Stimulated activated naive CD8-positive, alpha-beta T cell treated with anti-CD3 and anti-CD28 coated beads, Interleukin-15, Interleukin-2, amounts not matched to agents 100 ng/mL and 50 ng/mL, for 24 hours (primary cell): ENCODE data around the gene ST3GAL4.

ENCODE experiments used
- H3K27ac Mint-ChIP-seq: one replicate; pipeline ENCODE4 v1.8.0; 2021; ENCODE audit warnings: mild to moderate bottlenecking, mixed read lengths
- H3K27me3 Mint-ChIP-seq: one replicate; pipeline ENCODE4 v1.8.0; 2021; ENCODE audit warnings: mixed read lengths
- H3K36me3 Mint-ChIP-seq: one replicate; pipeline ENCODE4 v1.8.0; 2021; ENCODE audit warnings: low read depth, mixed read lengths
- H3K4me1 Mint-ChIP-seq: one replicate; pipeline ENCODE4 v1.8.0; 2021; ENCODE audit warnings: low read depth, mixed read lengths
- H3K4me3 Mint-ChIP-seq: one replicate; pipeline ENCODE4 v1.8.0; 2021; ENCODE audit warnings: mild to moderate bottlenecking, mixed read lengths
- H3K9me3 Mint-ChIP-seq: one replicate; pipeline ENCODE4 v1.8.0; 2021; ENCODE audit warnings: mixed read lengths

Gene ST3GAL4

DNA sequence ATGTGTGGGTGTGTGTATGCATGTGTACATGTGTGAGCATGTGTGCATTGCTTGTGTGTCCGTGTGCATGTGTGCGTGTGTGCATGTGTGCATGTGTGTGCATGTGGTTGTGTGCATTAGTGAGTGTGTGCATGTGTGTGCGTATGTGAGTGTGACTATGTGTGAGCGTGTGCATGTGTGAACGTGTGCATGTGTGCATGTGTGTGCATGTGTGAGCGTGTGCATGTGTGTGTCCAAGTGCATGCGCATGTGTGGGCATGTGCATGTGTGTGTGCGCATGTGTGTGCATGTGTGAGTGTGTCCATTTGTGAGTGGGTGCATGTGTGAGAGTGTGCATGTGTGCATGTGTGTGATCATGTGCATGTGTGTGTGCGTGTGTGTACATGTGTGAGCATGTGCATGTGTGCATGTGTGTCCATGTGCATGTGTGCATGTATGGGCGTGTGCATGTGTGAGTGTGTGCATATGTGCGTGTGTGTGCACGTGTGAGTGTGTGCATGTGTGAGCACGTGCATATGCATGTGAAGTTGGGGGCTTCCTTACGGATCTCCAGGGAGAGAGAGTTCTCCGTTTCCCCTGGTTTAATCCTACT is 95.8 kb downstream of the ST3GAL4 start:
- H3K9me3 Mint-ChIP-seq: peaks cover 14% of the 10 kb centered on the region
- H3K4me3 Mint-ChIP-seq: no peak overlapping the region
- H3K36me3 Mint-ChIP-seq: no peaks in the 10 kb centered on the region
- H3K27me3 Mint-ChIP-seq: no peaks in the 10 kb centered on the region
- peak overlapping the region; percentile 26 for H3K27ac Mint-ChIP-seq
- no peaks in the 10 kb centered on the region for H3K4me1 Mint-ChIP-seq

- Mint-ChIP-seq H3K27ac (no peak overlapping the region), H3K27me3 (no peaks in the 10 kb centered on the region), H3K4me3 (no peak overlapping the region), H3K4me1 (no peaks in the 10 kb centered on the region), H3K9me3 (peaks cover 14% of the 10 kb centered on the region), H3K36me3 (no peaks in the 10 kb centered on the region)
These were observed 97.0 kb downstream of the ST3GAL4 start for GRCh38 chr11:126452241-126453101.

GRCh38 chr11:126456089-126456488 is 100.6 kb downstream of the ST3GAL4 start:
- Mint-ChIP-seq H3K27me3 (no peaks in the 10 kb centered on the region), H3K36me3 (no peaks in the 10 kb centered on the region), H3K27ac (no peak overlapping the region), H3K9me3 (peaks cover 2% of the 10 kb centered on the region), H3K4me3 (no peak overlapping the region), H3K4me1 (no peaks in the 10 kb centered on the region)

DNA sequence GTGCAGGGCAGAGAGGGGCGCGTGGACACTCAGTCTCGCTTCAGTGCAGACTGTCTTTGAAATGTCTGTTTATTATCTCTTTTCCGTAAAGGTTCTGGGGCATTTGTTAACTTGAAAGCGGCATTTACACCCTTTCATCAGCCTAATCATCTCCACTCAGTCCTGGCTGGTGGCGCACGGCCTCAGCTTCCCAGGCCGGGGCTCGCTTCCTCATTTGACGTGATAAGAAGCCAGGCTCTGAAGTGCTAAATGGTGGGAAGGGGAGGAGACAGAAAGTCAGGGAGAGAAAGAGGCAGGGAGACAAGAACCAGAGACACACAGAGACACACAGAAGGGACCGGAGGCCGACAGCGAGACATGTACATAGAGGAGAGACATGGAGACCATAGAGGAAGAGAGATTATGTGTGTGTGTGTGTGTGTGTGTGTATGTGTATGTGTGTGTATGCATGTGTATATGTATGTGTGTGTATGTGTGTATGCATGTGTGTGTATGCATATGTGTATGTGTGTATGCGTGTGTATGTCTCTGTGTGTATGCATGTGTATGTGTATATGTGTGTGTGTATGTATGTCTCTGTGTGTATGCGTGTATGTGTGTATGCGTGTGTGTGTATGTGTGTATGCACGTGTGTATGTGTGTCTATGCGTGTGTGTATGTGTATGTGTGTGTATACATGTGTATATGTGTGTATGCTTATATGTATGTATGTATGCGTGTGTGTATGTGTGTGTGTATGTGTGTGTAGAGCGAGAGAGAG is 101.5 kb downstream of the ST3GAL4 start:
- Mint-ChIP-seq H3K4me3 (no peak overlapping the region), H3K27me3 (no peaks in the 10 kb centered on the region), H3K4me1 (no peaks in the 10 kb centered on the region)

GRCh38 chr11:126457817-126458216 is 102.3 kb downstream of the ST3GAL4 start:
- Mint-ChIP-seq H3K4me3 (no peak overlapping the region), H3K36me3 (no peaks in the 10 kb centered on the region), H3K27me3 (no peaks in the 10 kb centered on the region), H3K27ac (no peak overlapping the region), H3K4me1 (no peaks in the 10 kb centered on the region), H3K9me3 (no peaks in the 10 kb centered on the region)

More for the DNA sequence above, 101.5 kb downstream of the ST3GAL4 start:
- Mint-ChIP-seq H3K9me3 (no peaks in the 10 kb centered on the region), H3K36me3 (no peaks in the 10 kb centered on the region), H3K27ac (no peak overlapping the region)

DNA sequence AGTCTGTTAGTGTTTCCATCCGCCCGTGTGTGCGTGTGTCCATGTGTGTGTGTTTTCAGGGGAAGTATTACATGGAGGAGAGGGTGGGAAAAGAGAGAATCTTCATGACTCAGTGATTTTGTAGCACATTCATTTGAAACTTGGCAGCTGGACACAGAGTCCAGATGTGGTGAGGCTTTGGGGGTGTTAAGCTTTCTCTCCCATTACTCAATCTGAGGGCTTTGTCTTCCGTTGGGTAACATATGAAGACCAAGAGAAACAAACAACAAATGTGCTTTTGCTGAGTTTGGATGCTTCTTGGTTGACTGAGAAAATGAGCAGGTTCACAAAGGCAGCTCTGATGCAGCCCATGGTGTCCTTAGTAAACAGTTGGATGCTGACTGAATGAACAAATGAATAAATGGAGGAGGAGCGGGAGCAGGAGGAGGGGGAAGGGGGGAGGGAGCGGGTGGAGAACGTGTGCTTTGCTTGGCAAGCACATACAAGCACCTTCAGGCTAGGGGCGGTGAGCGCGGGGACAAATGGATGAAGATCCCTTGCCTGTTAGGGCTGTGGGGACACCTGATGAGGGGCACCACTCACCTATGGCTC is 104.3 kb downstream of the ST3GAL4 start:
- Mint-ChIP-seq H3K4me3 (no peak overlapping the region), H3K4me1 (peaks cover 5% of the 10 kb centered on the region), H3K27me3 (no peaks in the 10 kb centered on the region), H3K27ac (no peak overlapping the region), H3K36me3 (no peaks in the 10 kb centered on the region), H3K9me3 (no peaks in the 10 kb centered on the region)

DNA sequence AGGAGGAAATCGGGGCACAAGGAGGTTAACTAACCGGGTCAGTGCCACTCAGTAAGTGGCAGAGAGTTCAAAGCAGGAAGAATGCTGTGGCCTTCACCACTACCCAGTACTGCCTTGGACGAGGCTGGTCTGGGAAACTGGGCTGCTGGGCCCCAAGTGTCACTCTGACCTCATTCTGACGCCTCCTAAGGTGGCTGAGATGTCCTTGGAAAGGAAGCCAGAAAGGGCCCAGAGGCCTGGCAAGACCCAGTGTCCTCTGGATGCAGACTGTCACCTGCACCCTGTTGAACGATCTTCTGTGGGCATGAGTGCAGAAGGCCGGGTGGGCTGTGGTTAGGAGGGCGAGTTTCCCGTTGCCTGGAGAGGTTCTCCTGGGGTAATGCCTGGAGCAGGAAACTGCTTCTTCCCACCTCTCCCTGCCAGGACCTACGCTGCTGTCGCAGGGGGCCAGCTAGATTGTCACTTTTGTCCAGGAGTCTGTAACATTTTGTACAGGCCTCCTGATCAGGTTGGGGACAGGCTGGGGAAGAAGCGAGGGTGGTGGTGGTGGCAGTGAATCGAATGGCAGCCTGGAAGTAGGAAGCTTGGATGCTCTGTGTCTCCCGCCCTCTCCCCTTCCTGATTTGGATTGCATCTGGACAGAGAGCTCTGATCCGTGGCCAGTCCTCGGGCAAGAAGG is 105.1 kb downstream of the ST3GAL4 start:
- H3K27me3 Mint-ChIP-seq: no peaks in the 10 kb centered on the region
- H3K27ac Mint-ChIP-seq: no peak overlapping the region
- no peaks in the 10 kb centered on the region for H3K9me3 Mint-ChIP-seq
- H3K4me1 Mint-ChIP-seq: peaks cover 13% of the 10 kb centered on the region
- H3K36me3 Mint-ChIP-seq: no peaks in the 10 kb centered on the region
- no peak overlapping the region for H3K4me3 Mint-ChIP-seq

GRCh38 chr11:126461096-126461440 is 105.6 kb downstream of the ST3GAL4 start:
- H3K27me3 Mint-ChIP-seq: peaks cover 3% of the 10 kb centered on the region
- no peak overlapping the region for H3K4me3 Mint-ChIP-seq
- no peaks in the 10 kb centered on the region for H3K36me3 Mint-ChIP-seq

DNA sequence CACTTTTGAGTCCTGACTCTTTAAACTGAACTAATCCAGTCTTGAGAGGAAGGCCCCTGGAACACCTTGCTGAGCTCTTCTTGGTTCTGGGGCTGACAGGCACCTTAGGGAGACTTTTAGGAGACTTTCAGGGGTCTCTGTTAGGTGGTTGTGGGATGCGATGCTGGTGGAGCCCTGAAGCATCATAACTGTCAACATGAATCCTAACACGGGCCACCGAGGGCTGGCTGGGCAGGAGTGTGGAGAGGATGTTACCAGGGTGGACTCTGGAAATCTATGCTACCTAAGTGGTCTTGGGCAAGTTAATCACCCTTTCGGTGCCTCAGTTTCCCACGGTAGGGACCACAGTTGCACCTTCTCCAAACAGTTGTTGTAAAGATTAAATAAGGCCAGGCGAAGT is 106.5 kb downstream of the ST3GAL4 start:
- no peaks in the 10 kb centered on the region for H3K9me3 Mint-ChIP-seq
- H3K4me1 Mint-ChIP-seq: peaks cover 25% of the 10 kb centered on the region
- no peaks in the 10 kb centered on the region for H3K36me3 Mint-ChIP-seq
- H3K4me3 Mint-ChIP-seq: no peak overlapping the region
- no peak overlapping the region for H3K27ac Mint-ChIP-seq
- H3K27me3 Mint-ChIP-seq: peaks cover 3% of the 10 kb centered on the region

More at GRCh38 chr11:126461096-126461440, 105.6 kb downstream of the ST3GAL4 start:
- Mint-ChIP-seq H3K27ac (no peak overlapping the region), H3K9me3 (no peaks in the 10 kb centered on the region), H3K4me1 (peaks cover 18% of the 10 kb centered on the region)

DNA sequence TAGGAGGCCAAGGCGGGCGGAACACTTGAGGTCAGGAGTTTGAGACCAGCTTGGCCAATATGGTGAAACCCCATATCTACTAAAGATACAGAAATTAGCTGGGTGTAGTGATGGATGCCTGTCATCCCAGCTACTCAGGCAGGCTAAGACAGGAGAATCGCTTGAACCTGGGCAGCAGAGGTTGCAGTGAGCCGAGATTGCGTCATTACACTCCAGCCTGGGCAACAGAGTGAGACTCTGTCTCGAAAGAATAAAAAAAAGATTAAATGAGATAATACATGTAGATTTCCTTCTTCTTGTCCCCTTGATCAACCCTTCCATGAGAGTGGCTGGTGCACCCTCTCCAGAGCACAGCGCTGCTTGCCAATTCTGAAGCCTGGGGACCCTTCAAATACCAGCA is 106.9 kb downstream of the ST3GAL4 start:
- H3K27ac Mint-ChIP-seq: no peak overlapping the region
- no peak overlapping the region for H3K4me3 Mint-ChIP-seq
- peaks cover 25% of the 10 kb centered on the region for H3K4me1 Mint-ChIP-seq
- H3K27me3 Mint-ChIP-seq: peaks cover 3% of the 10 kb centered on the region
- no peaks in the 10 kb centered on the region for H3K9me3 Mint-ChIP-seq
- H3K36me3 Mint-ChIP-seq: no peaks in the 10 kb centered on the region
